ENCODE data around the gene ZNRD2.
A peak's percentile ranks its signal among the peaks of the same experiment; 100 is the strongest.

ZNRD2 gene

DNA sequence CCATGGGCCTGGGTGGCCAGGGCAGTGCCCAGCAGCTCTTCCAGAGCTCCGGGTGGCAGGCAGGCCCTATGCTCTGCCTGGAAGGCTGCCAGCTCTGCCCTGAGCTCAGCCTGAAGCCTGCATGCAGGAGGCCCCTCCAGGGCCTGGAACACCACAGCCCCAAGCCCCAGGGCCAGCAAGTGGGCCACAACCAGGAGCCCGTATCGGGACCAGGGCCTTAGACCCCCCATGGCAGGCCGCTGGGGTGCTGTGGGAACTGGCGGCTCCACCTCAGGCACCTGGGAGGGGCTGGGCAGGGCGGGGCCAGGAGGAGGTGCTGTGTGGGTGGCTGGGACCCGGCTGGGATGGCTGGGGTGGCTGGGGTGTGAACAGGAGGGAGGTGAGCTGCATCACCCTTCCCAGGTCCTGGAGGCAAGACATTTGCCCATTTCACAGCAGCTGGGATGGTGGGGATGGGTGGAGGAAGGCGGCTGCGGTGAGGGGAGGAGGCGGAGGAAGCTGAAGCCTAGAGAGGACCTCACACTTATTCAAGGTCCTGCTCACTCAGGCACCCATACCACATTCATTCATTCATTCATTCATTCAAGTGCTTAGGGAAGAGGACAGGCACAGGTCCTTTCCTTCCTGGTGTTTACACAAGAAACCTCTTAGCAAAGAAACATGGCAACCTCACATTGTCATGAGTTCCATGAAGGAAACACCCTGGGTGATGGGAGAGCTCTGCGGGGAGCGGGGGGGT lies 25.4 kb downstream of the ZNRD2 start, which contains the start of gene KCNK7:
TSS of gene KCNK7 (minus strand) at position 258 of the 739 bp plus-strand sequence. CDS start at position 230, 28 bp downstream.
- Histone ChIP-seq H3K36me3 (ENCODE audit: insufficient read depth, low read length) (peaks cover 3% of the 10 kb centered on the region; the same call in 1 of the 2 replicates), H3K27ac (no peak within 1 kb of the TSS), H3K4me3 (no peak within 1 kb of the TSS), H3K9me3 (ENCODE audit: low read depth, low read length) (no peaks in the 10 kb centered on the region), H3K9ac (ENCODE audit: insufficient read length) (no peak within 1 kb of the TSS)
- no peak for DNase-seq (ENCODE audit: low read depth, low spot score)
- TF ChIP-seq POLR2AphosphoS5 (IDR thresholded peaks at IDR 0.05; ENCODE audit: borderline replicate concordance, low read depth, low read length) (no peak), FOXP2 (optimal IDR thresholded peaks at IDR 0.05; ENCODE audit: control extremely low read depth, extremely low read length, insufficient read depth) (no peak), EZH2 (IDR thresholded peaks at IDR 0.05) (no peak)

GRCh38 chr11:65596520-65596919 lies 26.2 kb downstream of the ZNRD2 start:
- no peak for DNase-seq (ENCODE audit: low read depth, low spot score)
- no peak overlapping the region for H3K27ac ChIP-seq
- H3K9me3 ChIP-seq (ENCODE audit: low read depth, low read length), result no peaks in the 10 kb centered on the region
- H3K36me3 ChIP-seq (ENCODE audit: insufficient read depth, low read length), result peaks cover 3% of the 10 kb centered on the region; the same call in 1 of the 2 replicates
- TF ChIP-seq EZH2 (IDR thresholded peaks at IDR 0.05) (no peak), POLR2AphosphoS5 (IDR thresholded peaks at IDR 0.05; ENCODE audit: borderline replicate concordance, low read depth, low read length) (no peak), FOXP2 (optimal IDR thresholded peaks at IDR 0.05; ENCODE audit: control extremely low read depth, extremely low read length, insufficient read depth) (no peak)
- no peak overlapping the region for H3K4me3 ChIP-seq
- H3K9ac ChIP-seq (ENCODE audit: insufficient read length), result no peak overlapping the region

DNA sequence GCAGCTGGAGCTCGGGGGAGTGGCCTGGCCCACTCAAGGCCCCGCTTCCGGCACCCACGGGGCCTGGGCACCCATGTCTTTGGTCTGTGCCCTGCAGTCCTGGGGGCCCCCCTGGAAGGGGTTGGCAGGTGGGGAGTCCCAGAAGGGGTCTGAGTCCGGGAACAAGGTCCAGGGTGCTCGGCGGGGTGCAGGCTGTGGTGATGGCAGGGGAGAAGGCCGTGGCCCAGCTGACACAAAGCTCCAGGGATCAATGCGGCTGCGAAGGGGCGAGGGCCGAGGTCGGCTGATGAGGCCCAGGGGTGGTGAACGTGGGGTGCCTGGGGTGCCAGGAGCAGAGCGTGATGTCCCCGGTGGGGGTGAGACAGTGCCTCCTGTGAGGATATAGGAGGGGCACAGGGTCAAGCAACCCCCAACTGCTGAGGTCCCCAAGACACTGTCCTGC lies 28.0 kb downstream of the ZNRD2 start:
- no peak overlapping the region for H3K4me3 ChIP-seq
- DNase-seq (ENCODE audit: low read depth, low spot score), result no peak
- no peaks in the 10 kb centered on the region for H3K9me3 ChIP-seq (ENCODE audit: low read depth, low read length)
- H3K9ac ChIP-seq (ENCODE audit: insufficient read length), result no peak overlapping the region
- no peak overlapping the region for H3K27ac ChIP-seq
- peaks cover 3% of the 10 kb centered on the region; the same call in 1 of the 2 replicates for H3K36me3 ChIP-seq (ENCODE audit: insufficient read depth, low read length)
- TF ChIP-seq EZH2 (IDR thresholded peaks at IDR 0.05) (no peak), POLR2AphosphoS5 (IDR thresholded peaks at IDR 0.05; ENCODE audit: borderline replicate concordance, low read depth, low read length) (no peak), FOXP2 (optimal IDR thresholded peaks at IDR 0.05; ENCODE audit: control extremely low read depth, extremely low read length, insufficient read depth) (no peak)

GRCh38 chr11:65599216-65599954 lies 29.1 kb downstream of the ZNRD2 start:
- Histone ChIP-seq H3K9me3 (ENCODE audit: low read depth, low read length) (no peaks in the 10 kb centered on the region), H3K36me3 (ENCODE audit: insufficient read depth, low read length) (peaks cover 3% of the 10 kb centered on the region; the same call in 1 of the 2 replicates)
- DNase-seq (ENCODE audit: low read depth, low spot score), result no peak

DNA sequence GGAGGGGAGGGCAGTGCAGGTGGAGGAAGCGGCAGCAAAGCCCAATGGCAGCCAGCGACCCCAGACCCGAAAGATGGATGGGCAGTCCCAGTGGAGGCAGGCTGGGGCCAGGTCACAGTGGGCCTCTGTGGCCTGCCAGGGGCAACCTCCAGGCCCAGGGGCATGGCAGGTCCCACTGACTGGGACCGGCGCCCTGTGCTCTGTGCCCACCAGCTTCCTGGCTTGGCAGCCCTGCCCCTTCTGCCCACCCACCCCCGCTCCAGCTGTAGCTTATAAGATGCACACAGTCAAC lies 29.6 kb downstream of the ZNRD2 start:
- TF ChIP-seq POLR2AphosphoS5 (IDR thresholded peaks at IDR 0.05; ENCODE audit: borderline replicate concordance, low read depth, low read length) (no peak), EZH2 (IDR thresholded peaks at IDR 0.05) (no peak), FOXP2 (optimal IDR thresholded peaks at IDR 0.05; ENCODE audit: control extremely low read depth, extremely low read length, insufficient read depth) (no peak)
- H3K27ac ChIP-seq, result no peak overlapping the region
- no peak for DNase-seq (ENCODE audit: low read depth, low spot score)
- no peaks in the 10 kb centered on the region for H3K9me3 ChIP-seq (ENCODE audit: low read depth, low read length)
- H3K36me3 ChIP-seq (ENCODE audit: insufficient read depth, low read length), result peaks cover 3% of the 10 kb centered on the region; the same call in 1 of the 2 replicates
- no peak overlapping the region for H3K4me3 ChIP-seq
- no peak overlapping the region for H3K9ac ChIP-seq (ENCODE audit: insufficient read length)

More at GRCh38 chr11:65599216-65599954, 29.1 kb downstream of the ZNRD2 start:
- no peak overlapping the region for H3K9ac ChIP-seq (ENCODE audit: insufficient read length)
- H3K27ac ChIP-seq, result no peak overlapping the region
- no peak overlapping the region for H3K4me3 ChIP-seq
- TF ChIP-seq FOXP2 (optimal IDR thresholded peaks at IDR 0.05; ENCODE audit: control extremely low read depth, extremely low read length, insufficient read depth) (no peak), POLR2AphosphoS5 (IDR thresholded peaks at IDR 0.05; ENCODE audit: borderline replicate concordance, low read depth, low read length) (no peak), EZH2 (IDR thresholded peaks at IDR 0.05) (no peak)

DNA sequence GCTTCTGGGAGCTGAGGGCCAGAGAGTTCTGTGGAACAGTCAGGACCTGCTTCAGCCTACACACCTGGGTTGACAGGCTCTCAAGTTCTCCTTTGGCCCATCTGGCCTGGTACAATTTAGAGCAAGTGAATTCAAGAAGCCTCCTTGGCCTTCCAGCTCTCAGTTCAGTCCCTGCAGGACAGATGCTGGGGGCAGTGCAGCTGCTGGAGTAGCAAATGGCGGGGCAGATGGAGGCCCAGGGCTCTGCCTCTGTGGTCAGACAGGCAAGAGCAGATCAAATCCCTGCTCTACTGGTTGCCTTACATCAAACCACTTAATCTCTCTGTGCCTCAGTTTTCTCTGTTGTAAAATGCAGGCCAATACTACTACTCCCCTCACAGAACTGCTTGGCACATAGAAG lies 34.0 kb downstream of the ZNRD2 start:
- no peak for DNase-seq (ENCODE audit: low read depth, low spot score)
- no peaks in the 10 kb centered on the region for H3K9me3 ChIP-seq (ENCODE audit: low read depth, low read length)
- H3K27ac ChIP-seq, result no peak overlapping the region
- H3K4me3 ChIP-seq, result no peak overlapping the region
- no peak overlapping the region for H3K9ac ChIP-seq (ENCODE audit: insufficient read length)
- peaks cover 6% of the 10 kb centered on the region; the same call in 1 of the 2 replicates for H3K36me3 ChIP-seq (ENCODE audit: insufficient read depth, low read length)
- TF ChIP-seq EZH2 (IDR thresholded peaks at IDR 0.05), result no peak

- Histone ChIP-seq H3K4me3 (peak overlapping the region; percentile 83), H3K9ac (ENCODE audit: insufficient read length) (peak overlapping the region; percentile 56), H3K27ac (no peak overlapping the region), H3K36me3 (ENCODE audit: insufficient read depth, low read length) (peaks cover 6% of the 10 kb centered on the region; the same call in 1 of the 2 replicates), H3K9me3 (ENCODE audit: low read depth, low read length) (no peaks in the 10 kb centered on the region)
- TF ChIP-seq POLR2AphosphoS5 (IDR thresholded peaks at IDR 0.05; ENCODE audit: borderline replicate concordance, low read depth, low read length) (peak; percentile 69; the same call in 1 of the 2 replicates), FOXP2 (optimal IDR thresholded peaks at IDR 0.05; ENCODE audit: control extremely low read depth, extremely low read length, insufficient read depth) (peak; percentile 39), EZH2 (IDR thresholded peaks at IDR 0.05) (no peak)
- peak; percentile 95 for DNase-seq (ENCODE audit: low read depth, low spot score)
Observed at GRCh38 chr11:65606876-65607613, 36.8 kb downstream of the ZNRD2 start.
